ENCODE data around the gene NTF3.

The NTF3 gene

DNA sequence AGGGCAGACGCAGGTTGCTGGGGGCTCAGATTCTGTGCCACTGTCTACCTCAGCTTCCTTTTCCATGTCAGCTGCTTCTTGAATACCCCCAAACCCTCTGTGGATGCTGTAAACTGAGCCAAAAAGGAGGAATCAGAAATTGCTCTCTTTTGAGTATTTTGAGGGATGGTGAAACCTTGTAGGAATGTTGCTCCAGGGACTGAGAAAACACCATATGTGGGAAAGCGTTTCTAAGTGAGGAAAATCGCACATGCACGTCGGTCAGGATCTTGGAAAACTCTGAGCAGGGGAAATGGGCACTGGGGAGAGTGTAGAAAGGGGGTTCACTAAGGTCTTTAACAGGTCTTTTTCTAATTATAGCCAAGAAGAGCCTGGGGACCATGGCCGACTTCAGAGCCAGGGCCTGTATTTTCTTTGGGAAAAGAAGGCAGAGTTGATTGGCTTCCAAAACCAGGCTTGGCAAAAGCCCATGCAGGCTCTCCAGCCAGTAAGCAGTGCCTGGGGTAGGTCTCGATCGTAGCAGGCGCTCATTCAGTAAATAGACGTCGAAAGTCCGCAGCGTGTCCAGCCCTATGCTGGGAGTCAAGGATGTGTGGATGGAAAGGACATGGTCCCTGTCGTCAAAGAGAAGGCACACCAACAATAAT, 58.0 kb downstream of the NTF3 start:
- no peak for DNase-seq

DNA sequence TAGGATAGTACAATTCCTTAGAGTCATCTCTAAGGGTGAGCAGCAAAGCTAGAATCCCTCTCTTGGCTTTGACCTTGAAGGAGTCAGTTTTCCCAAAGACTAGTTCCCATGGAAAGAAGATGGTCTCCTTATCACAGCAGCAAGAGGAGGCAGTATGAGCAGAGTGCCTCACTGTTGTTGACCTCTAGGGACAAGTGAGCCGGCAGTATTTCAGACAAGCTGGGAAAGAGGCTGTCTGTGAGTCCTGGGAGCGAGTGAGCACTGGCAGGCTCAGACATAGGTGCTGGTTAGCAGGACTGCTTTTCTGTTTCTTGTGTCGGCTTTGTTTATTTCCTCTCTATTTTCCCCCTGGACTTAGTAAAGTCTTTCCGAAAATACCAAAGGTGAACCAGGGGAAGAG, 60.7 kb downstream of the NTF3 start:
- DNase-seq = no peak

DNA sequence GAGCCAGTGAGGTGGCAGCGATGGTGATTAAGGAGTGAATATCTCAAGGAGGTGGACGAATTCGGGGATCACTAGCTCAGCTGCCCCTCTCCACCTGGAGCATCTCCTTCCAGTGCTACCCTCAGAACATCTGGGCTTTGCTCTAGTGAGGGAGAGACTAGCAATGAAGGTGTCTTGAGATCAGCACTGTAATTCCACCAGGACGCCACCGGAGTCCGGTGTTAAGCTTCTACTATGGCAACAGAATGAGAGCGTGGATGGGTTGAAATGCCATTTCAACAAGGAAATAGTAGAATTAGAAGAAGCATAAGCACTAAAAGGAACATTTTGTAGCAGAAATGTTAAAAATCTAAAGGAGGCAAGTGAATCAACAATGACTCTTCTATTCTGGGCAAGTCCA, 61.1 kb downstream of the NTF3 start:
- DNase-seq = no peak

DNA sequence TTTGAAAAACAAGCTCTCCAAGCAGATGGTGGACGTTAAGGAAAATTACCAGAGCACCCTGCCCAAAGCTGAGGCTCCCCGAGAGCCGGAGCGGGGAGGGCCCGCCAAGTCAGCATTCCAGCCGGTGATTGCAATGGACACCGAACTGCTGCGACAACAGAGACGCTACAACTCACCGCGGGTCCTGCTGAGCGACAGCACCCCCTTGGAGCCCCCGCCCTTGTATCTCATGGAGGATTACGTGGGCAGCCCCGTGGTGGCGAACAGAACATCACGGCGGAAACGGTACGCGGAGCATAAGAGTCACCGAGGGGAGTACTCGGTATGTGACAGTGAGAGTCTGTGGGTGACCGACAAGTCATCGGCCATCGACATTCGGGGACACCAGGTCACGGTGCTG, 62.4 kb downstream of the NTF3 start:
- DNase-seq = no peak

DNA sequence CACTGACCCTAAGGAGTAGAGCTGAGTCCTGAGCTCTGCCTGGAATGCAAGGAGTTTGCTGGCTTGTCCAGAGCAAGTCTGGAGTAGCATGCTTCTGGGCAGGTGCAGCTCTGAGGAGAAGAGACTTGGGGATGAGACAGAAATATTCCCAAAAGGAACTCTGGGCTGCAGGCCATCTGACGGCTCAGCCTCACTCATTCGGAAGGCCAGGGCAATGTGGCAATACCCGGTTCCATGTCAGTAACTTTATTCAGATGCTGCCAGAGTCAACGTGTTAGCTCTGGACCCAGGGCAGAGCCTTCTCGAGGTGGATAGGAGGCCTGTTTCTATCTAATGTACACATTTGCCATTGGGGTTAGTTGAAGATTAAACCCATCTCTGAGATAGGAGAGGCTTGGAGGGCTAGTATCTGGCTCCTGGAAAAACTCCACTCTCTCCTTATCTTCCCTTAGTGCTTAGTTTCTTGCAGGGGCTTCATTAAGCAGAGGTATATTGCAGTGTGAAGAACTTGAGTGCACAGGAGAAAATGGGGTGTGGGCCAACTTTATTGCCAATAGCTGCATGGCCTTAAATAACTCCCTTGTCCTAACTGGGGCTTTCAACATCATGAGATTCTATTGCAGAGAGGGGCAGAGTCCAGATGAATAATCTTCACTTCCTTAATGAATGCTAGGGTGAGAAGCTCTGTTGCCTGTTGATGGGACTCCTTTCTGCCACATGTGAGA, 65.6 kb downstream of the NTF3 start:
- DNase-seq = no peak

DNA sequence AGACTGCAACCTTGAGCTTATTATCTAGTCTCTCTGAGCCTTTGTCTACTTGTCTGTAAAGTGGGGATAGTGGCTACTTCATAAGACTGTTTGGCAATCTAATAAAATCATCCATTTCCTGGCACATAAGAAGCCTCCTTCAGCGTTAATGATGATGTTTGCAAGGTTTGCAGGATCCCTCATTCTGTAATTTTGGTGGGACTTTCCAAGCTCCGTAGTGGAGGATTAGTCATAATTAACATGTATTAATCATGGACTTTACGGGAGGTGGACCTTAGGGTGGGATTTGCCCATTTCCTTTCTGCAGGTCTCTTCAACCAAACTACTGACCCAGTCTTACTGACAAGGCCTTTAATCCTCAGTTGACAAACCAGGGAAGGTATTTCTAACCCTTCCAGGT, 66.2 kb downstream of the NTF3 start:
- no peak for DNase-seq

DNA sequence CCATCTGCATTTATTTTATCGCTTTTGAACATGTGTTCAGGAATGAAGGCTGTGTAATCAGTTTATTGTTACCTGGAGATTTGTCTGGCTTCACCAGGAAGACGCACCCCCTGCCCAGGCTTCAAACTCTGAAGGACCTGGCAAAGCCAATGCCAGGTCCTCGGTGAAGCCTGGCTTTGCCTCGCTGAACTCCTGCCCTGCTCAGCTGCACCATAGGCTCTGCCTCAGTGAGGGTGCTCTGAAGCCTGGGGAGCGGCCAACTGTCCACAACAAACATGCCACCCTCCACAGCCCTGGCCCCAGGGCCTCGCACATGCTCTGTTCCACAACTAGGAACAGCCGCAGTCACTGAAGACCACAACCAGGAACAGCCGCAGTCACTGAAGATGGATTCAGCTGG, 66.9 kb downstream of the NTF3 start:
- DNase-seq = no peak

DNA sequence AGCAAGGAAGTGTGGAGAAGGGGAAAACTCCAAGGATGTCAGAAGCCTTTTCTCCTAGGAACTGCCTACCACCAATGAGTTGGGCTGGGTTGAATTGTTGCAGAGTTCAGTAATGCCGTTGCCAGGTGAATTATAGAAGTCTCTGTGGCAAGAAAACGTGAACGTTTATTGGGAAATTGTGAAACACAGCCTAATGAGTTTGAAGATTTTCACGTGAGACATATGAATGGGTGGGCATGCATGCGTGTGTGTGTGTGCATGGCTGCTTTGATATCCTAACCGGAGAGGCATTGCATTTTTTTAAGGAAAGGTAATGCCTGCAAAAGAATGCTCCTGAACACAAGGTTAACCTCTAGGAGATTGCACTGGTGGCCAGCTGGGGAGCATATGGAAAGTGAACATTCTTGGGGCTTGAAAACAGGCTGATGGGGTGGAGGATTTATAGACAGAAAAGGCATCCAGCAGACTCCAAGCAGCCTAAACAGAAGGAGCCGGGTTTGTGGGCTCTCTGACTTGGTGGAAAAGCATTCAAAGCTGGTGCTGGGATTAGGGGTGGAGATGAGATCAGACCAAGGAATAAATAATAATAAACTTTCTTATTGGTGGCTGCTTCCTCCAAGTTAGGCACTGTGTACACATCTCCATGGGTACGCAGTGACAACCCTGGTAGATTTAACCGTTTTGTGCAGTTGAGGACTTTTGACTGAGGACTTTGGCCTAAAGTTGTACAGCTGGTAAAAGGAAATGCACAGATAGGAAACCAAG, 67.8 kb downstream of the NTF3 start:
- no peak for DNase-seq

DNA sequence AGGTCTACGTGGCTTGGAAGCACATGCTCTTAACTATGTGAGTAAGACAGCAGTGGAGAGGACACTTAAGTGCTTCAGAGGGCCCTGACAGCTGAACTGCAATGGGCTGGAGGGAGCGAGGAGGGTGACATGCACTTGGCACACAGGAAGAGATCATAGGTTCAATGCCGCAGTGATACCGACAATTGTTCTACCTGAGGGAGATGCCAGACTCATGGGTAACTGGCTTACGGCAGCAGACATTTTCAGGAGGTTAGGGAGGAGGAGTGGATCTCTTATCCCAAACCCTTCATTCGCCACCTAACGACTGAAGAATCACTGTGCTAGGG, 68.4 kb downstream of the NTF3 start:
- no peak for DNase-seq

DNA sequence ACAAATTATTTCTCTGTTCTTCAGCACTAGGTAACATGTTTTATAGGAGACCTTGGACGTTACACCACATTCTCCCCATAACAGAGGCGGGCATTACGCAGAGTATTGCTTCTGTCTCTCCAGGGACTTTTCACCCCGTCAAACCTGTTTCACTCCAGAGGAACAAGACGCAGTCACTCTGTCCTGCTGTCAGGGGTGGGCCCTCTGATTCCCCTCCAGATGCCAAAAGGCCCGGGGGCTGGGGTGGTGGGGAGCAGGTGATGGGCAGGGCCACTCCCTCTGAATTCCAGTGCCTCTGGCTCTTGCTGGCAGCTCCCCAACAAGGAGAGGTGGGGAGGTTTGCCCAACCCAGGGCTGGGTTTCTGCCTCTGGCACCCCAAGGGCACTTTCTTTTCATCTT, 71.9 kb downstream of the NTF3 start:
- no peak for DNase-seq

DNA sequence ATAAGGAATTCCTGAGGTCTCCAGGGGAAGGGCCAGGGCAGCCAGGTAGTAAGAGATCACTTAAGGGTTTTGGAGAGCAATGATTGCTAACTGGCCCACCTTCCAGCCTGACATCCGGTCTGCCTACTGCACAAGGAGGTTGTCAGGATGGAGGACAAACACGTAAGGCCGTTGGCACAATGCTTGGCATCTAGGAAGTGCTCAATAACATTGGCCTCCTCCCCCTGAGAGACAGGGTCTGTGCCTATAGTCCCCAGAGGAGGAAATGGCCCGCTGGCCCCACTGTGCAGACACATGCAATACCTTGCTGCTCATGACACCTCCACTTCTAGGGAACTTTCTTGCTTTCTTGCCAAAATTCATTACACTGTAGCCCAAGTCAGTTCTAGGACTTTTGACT, 73.2 kb downstream of the NTF3 start:
- no peak for DNase-seq

DNA sequence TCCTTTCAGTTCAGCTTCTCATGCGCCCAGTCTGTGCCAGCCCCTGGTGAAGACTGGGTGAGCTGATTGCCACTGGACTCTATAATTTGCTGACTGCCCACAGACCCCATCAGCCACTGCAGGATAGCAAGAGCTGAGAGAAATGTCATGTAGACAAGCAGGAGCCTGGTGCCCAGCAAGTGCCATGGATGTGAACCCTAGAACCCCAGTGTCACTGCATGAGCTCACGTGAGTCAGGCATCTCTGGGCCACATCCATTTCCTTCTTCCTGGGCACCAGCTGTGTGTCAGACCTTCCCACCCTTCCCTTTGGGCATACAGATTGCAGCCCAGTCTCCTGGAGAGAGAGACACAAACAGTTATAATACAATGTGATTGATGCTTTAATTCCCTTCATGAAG, 73.8 kb downstream of the NTF3 start:
- no peak for DNase-seq

DNA sequence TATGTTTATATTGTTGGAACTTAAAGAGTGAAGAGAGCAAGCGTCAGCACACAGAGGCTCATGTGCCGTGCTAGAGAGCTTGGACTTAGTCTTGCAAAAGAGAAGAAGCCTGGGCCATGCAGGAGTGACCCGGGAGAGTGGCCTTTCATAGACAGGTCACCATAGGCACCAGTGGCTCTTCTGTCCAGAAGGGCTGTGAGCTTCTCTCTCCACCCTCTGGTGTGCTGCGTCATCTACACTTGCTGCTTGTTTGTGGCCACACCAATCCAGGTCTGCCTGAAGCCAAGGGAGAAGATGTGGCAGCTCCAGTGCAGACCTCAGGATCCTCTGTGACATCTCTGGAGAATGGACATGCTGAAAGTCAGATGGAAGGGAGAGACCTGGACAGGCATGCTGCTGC, 74.4 kb downstream of the NTF3 start:
- DNase-seq = no peak

DNA sequence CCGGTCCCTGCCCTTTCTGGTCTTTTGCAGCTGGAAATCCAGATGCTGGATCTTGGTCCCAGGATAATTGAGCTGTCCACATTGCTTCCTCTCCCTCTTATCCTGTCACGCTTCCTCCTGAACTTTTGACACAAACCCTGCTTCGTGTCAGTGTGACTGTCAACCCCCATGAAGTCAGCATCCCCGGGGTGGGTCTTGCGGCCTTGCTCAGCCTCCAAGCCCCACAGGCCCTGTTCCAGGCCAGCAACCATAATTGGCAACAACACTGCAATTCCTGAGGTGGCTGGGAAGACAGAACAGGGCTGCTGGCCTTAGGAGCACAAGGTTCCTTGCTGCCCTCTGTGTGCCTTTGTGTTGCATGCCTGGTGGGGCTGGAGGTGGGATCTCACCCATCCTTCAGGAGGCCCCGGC, 74.9 kb downstream of the NTF3 start:
- no peak for DNase-seq

DNA sequence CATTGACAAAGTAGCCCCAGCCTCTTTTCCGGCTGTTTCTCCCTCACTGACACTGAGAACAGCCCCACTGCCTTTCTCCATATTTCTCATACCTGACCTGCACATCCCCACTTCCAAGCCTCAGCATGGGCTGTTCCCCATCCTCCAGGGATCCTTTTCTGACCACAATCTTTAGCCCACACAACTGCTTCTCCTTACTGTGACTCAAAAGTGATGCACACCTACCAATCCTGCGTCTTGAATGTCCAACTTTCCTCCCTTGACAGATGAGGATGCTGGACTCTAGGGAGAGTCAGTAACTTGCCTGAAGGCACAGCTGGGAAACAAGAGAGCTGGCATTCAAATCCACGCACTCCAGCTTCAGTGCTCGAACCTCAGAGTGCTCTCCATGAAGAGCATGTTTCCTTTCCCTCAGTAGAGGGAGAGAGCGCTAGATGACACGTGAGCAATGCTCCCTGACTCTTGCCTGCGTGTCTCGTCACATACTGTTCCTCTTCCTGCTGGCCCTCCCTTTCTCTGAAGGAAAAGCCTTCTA, 75.6 kb downstream of the NTF3 start:
- no peak for DNase-seq

DNA sequence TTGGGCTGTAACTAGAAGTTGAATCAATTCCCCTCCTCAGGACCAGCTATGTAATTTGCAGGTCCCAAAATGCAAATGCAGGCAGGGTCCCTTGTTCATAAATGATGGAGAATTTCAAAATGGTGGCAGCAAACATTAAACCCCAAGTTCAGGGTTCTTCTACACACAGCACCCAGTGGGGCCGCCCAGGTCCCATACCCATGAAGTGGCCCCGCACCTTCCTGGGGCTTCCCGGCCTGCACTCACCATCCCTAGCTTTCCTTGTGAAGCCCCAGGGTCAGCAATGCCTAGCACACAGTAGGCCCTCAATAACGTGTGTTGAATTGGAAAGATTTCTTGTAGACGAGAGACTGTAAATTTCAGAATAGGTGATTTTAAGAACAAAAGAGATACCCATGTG, 76.0 kb downstream of the NTF3 start:
- DNase-seq = no peak

DNA sequence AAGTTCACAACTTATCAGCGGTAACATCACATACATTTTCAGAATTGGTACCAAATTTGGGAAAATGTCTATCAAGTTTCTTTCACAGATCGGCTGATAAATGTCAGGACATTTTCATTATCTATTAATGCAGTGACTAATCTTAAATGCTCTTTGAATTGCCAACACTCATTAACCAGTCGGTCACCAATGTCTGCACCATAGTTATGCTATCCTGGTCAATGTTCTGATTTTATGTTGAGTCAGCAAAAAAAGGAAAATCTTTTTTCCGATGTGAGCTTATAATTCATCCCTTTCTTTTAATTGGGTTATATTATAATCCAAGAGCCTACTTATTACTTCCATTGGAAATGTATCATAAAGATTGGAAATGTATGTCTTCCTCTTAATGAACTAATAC, 77.2 kb downstream of the NTF3 start:
- DNase-seq = no peak

DNA sequence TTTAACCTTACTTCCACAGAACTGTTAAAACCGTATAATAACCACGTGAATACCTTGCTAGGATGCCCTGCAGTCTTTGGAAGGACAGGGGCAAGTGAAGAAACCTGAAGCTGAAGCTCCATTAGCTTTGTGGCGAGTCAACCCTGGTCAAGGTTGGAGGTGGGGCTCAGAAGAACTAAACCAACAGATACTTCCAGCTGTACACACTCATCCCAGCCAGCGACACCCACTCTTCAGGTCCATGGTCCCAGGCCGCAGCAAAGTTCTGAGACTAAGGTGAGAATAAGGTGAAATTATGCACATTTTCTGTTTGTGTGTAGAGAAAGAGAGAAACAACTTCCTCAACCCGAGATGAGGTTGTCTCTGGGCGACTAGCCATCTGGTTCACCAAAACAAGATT, 77.6 kb downstream of the NTF3 start:
- DNase-seq = no peak

DNA sequence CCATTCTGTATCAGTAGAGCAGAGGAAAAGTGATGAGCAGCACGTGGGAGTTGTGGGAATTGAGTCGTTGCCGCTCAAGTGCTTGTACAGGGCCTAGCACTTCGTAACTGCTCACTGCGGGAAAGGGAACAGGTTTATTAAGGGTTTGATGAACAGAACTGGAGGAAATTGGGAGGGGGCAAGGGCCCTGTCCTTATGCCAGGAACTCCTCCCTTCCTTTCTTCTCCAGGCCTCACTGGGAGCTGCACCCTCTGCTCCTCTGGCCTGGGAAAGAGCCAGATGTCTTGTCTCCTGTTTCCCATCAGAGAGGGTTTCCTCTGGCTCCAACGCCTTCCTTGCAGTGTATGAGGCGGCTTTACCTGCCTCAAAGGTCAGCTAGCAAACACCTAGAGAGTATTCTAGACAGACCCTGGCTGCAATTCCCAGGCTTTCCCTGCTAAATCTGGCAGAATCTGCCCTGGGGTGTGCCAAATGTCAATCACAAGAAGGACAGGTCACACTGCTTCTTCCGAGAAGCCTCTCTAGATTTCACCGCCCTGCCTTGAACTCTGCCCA, 78.4 kb downstream of the NTF3 start:
- DNase-seq = no peak

DNA sequence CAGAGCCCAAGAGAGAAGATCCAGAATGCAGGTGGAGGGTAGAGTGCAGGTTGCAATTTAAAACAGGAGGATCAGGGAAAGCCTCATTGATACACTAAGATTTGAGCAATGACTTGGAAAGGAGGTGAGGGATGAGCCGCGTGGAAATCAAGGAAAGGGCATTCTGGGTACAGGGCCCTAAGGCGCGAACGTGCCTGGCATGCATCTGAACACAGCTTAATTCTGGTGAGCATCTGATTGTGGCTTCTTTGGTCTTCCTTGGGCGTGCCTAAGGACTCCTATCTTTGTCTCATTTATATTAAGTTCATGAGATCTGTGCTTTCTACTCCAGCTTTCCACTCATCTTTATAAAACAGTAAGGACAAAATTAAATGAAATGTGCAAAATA, 79.3 kb downstream of the NTF3 start:
- no peak for DNase-seq

DNA sequence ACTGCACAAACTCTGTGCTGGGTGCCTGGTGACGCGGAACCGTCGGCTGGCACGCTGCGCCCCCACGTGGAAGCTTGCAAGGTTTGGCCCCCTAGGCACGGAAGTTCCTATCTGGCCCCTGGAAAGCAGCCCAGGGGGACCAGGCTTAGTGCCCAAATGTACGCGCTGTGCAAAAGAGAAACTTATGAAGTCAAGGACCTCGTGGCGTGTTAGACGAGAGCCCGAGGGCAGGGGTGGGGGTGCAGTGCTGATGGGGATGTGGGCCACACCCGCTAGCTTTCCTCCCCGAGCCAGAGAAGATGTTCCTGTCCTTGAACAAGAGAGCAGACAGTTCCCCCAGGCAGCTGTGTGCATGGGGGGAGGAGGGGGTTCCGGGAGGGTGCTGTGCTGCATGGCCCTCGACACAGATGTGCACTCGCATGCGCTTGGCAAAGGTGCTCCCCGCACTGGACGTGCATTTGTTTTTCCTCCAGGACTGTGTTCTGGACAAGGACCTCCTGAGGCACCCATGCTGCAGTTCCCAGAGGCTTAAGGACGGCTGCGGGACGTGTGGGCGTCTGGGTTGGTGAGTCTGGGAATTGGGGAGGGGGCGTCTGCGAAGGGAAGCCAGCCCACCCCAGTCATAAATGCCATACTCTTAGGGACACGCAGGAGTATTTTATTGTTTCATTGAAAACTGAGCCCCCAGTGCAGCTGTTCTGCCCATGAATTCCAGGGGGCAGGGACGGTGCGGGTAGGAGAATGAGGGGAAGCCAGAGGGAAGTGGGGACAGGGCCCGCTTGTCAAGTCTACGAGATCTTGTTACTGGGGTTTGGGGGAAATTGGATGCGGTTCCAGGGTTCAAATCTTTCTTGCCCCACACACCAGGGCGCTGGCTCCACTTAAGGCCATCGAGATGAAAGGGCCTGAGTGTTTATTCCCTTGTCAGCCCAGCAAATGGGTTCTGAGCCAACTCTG, 80.0 kb downstream of the NTF3 start:
- no peak for DNase-seq

DNA sequence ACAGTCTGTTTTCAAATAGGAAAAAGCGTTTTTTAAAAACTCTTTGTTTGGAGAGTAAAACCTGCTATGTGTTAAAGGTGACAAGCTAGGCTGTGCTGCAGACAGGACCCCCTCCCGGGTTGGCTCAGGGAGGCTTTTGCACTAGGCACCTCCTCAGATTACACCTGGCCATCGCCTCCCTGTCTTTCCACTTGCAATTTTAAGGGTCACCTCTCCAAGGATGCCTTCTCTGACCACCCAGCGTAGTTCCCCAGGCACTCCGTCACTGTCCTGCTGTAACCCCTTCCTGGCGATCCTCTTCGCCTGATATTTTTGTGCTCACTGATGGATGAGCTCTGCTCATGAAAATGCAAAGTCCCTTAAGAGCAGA, 80.7 kb downstream of the NTF3 start:
- no peak for DNase-seq

DNA sequence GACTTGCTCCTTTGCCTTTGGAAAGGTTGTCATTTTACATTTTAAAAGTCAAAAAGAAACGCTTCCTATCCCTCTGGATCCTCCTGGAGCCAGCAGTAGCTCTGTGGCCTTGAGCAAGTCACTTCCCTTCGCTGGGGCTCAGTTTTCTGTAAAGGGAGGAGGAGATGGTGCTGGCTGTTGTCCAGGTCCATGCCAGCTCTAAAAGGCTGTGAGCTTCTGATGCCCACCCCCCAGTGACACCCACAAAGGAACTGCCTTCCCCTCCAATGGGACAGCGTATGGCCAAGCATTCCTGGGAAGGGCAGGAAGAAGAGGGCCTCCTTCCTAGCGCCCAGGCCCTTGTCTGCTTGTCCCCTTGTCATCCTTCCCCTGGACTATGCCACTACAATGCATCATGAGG, 81.5 kb downstream of the NTF3 start:
- no peak for DNase-seq
